Measurements from ENCODE around the gene MPG.

GRCh38 chr16:77273-77806, 685 bp upstream of the MPG start:
- no peak for TF ChIP-seq CTCF (conservative IDR thresholded peaks at IDR 0.05)
- TF ChIP-seq ZFX (IDR thresholded peaks at IDR 0.05): no peak
